PFSK-1 (cell line): ENCODE data around the gene ERC2.

ENCODE experiments used
- FOXP2 ChIP-seq: optimal IDR thresholded peaks from 2 replicates; pipeline ENCODE3; 2011; ENCODE audit warnings: borderline replicate concordance, control low read depth, inconsistent platforms; ENCODE audit not compliant: insufficient read depth; ENCODE audit errors: extremely low read length, extremely low read depth
- POLR2AphosphoS5 ChIP-seq: IDR thresholded peaks from 2 replicates; pipeline ENCODE4 v1.6.1; 2012; ENCODE audit warnings: low read depth, mild to moderate bottlenecking, control low read depth, low read length, moderate library complexity
- REST ChIP-seq, 2 experiments: IDR thresholded peaks; 2 replicates each; pipeline versions ENCODE4 v1.6.1 to v1.8.0; 2011 to 2012; ENCODE audit warnings: low read depth in 2 of 2, low read length in 2 of 2, control low read depth in 1 of 2, inconsistent platforms in 1 of 2, mild to moderate bottlenecking in 1 of 2, moderate library complexity in 1 of 2; ENCODE audit not compliant: insufficient read depth in 1 of 2
- SIN3A ChIP-seq: IDR thresholded peaks from 2 replicates; pipeline ENCODE4 v1.6.1; 2012; ENCODE audit warnings: mild to moderate bottlenecking, low read length, moderate library complexity, borderline replicate concordance; ENCODE audit not compliant: insufficient read depth
- TAF1 ChIP-seq: IDR thresholded peaks from 2 replicates; pipeline ENCODE4 v1.6.1; 2012; ENCODE audit warnings: low read length, control low read depth, borderline replicate concordance; ENCODE audit not compliant: insufficient read depth

Gene ERC2

GRCh38 chr3:56189536-56189935 is 278.7 kb downstream of the ERC2 start:
- TF ChIP-seq TAF1 (no peak), SIN3A (no peak), POLR2AphosphoS5 (no peak), FOXP2 (no peak), REST (IDR thresholded peaks at IDR 0.05; ENCODE audit: insufficient read depth in 1 of 2, low read depth in 2 of 2, low read length in 2 of 2) (no peak)

- TF ChIP-seq TAF1 = no peak
- TF ChIP-seq FOXP2 = no peak
- TF ChIP-seq REST (IDR thresholded peaks at IDR 0.05; ENCODE audit: insufficient read depth in 1 of 2, low read depth in 2 of 2, low read length in 2 of 2) = no peak
- no peak for TF ChIP-seq POLR2AphosphoS5
- no peak for TF ChIP-seq SIN3A
Observed at GRCh38 chr3:56188201-56188600, 280.1 kb downstream of the ERC2 start.

GRCh38 chr3:56187051-56187450 is 281.2 kb downstream of the ERC2 start:
- TF ChIP-seq SIN3A (no peak), FOXP2 (no peak), REST (IDR thresholded peaks at IDR 0.05; ENCODE audit: insufficient read depth in 1 of 2, low read depth in 2 of 2, low read length in 2 of 2) (no peak), TAF1 (no peak), POLR2AphosphoS5 (no peak)

GRCh38 chr3:56185827-56186226 is 282.4 kb downstream of the ERC2 start:
- TF ChIP-seq FOXP2 (no peak), REST (IDR thresholded peaks at IDR 0.05; ENCODE audit: insufficient read depth in 1 of 2, low read depth in 2 of 2, low read length in 2 of 2) (peak; percentile 16 to 77; a peak in 3 of 4 replicates)

- TF ChIP-seq REST (IDR thresholded peaks at IDR 0.05; ENCODE audit: insufficient read depth in 1 of 2, low read depth in 2 of 2, low read length in 2 of 2) (no peak), FOXP2 (no peak), SIN3A (no peak), TAF1 (no peak), POLR2AphosphoS5 (no peak)
Observed at GRCh38 chr3:56183529-56183928, 284.7 kb downstream of the ERC2 start.
